ENCODE measurements around the gene METAP1D.

METAP1D gene

DNA sequence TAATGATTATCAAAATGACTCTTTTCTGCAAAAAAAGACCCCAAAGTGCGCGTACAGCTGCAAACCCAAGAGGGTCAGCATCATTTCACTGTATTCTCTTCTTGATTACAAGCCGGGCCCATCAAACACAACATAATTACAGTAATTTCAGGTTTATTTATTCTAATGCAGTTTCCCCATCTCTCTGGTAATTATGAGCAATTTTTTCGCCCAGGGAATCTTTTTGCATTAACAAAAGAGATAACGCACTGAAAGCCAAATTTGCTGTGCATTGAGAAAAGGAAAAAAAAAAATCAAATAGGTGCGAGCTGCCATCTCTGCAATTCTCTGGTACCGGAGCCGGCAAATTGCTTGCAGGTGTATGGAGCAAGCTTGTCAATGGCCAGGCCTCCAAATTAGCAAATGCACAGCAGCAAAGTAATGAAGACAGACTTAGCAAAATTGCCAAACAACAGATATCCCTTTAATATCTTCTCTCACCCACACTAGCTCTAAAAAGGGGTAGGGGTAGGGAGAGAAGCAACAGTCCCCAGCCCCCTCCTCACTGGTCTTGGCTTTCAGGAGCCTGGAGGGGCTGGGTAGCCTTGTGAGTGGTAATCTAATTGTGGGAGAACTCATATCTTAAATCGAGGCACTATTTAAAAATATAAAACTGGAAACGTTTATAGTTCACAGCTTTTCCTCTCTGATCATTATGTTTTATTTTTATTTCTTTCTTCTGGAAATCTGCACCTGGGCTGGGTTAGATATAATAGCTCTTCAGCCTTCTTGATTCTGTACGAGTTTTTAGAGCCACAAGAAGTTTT, 92.2 kb downstream of the METAP1D start:
- DNase-seq (ENCODE audit: low spot score): no peak

DNA sequence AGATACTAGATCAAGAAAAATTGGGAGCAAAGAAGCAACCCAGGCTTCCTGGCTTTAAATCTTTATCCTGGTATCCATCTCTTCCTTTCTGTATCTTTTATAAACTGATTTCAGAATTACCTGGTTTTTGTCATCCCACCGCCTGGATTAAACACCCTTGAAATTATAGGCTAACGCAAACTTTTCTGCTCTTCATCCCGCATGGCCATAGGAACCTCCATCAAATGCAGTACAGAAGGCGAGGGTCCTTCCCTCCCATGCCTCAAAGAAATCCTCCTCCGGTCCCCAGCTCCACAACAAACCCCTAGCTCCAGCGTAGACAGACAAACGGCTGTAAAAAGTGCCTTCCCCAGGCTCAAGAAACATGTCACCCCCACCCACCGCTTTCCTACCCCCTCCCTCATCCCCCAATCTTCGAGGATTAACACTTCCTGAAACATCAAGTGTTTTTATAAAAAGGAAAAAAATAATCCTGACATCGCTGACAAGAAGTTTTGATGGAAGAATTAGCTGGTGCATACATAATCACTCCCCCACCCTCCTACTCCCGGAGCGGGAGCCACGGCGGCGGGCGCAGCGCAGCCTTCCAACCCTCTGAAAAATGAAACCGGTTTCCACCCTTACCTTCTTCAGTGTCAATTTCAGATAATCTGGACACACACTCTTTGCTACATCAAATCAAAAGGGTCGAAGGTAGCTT, 93.1 kb downstream of the METAP1D start:
- no peak for DNase-seq (ENCODE audit: low spot score)

DNA sequence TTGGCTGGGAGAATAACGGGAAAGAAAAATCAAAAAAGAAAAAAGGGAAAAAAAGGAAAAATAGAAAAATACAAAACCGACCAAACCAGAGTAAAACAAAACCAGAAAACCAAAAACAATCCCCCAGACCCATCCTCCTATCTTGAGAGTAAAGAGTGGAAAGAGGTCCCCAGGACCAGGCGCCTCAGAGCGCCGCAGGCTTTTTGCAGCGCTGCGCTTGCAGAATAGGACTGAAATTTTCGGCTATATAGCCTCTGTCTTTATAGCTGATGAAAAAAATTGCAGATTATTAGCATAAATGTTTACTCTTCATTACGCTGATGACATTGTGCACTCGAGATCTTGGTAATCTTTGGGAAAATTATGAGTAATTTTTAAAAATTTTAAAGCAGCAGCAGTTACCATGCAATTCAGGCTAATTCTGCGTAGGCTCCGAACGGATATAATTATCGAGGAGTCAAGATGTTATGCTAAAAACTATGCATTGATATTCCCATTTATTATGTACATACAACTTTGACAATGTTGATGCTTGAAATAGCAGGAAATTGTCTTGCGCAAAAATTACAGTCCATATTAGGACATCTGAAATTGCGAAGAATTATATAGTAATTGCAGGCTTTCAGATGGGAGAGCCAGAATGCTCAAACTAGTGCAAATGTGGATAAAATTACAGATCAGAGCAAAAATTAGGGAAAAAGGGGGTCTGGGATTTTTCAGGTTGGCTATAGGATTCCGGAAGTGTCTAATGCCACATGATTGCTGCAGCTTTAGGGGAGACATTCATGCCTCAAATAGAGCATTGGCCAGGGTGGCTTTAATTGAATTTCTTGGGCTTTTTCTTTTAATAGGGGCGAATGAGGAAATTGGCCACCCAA, 93.9 kb downstream of the METAP1D start:
- DNase-seq (ENCODE audit: low spot score): no peak

DNA sequence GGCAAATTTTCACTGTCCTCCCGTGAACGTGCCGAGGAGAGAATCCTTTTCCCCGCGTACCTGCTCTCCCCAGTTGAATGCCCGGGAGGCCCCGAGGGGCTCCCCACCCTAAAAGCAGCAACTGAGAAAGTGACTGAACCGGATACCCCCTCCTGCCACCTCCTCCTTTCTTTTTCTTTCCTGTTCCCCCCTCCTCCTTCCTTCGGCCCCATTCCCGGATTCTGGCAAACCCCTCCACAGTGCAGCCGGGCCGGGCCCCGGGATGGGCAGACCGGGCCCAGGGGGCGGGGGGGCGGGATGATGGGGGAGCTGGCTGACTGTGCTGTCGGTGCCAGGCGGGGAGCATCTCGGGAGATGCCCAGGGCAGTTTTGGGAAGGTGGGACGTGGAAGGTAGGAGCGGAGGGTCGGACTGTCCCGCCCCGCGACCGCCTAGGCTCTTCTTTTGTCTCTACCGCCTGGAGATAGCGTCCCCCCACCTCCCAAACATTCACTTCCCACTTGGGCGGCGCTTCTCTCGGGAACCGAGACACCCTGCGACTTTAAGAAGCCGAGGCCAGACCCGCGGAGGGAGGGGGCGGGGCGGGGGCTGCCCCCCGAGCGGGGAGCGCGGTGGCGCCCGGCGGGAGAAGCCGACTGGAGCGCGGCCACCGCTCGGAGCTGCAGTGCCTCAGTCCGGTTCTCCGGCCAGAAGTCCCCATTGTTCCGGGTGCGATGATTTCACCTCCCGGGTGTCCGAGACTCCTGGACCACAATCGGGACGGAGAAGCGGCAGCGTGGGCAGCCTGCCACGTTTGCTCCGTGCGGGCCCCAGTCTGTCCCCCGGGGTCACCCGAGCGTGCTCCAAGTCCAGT, 94.8 kb downstream of the METAP1D start:
- no peak for DNase-seq (ENCODE audit: low spot score)

DNA sequence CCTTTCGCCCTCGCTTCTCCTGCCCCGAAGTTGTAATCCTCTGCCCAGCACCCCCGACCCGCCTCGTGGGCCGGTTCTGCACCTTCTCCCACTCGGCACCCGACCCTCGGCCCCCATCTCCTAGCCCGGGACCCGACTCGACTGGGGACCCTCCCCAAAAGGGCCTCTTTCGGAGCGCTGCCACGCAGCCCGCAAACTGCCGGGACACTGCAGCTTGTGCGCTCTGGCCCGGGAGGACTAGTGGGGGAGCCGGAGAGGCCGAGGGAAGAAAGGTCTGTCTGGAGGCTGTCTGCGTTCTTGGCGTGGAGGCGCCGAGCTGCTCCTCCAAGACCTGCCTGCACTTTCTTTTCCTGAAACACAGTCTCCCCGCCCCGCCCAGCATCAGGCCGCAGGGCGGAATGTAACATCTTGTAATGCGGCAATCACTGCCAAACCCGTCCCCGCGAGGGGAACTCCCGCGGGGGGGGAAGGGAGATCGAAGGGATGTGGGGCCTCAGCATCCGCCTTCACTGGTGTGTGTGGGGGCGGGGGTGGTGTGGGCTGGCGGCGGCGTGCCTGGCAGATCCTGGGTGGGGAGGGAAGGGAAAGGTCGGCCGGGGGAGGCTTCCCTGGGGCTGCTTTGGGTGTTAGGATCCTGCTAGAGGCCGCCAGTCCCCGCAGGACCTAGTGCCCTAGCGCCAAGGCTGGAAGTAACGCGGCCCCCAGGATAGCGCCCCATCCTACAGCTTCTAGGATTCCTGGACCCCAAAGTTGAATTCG, 95.6 kb downstream of the METAP1D start:
- no peak for DNase-seq (ENCODE audit: low spot score)

DNA sequence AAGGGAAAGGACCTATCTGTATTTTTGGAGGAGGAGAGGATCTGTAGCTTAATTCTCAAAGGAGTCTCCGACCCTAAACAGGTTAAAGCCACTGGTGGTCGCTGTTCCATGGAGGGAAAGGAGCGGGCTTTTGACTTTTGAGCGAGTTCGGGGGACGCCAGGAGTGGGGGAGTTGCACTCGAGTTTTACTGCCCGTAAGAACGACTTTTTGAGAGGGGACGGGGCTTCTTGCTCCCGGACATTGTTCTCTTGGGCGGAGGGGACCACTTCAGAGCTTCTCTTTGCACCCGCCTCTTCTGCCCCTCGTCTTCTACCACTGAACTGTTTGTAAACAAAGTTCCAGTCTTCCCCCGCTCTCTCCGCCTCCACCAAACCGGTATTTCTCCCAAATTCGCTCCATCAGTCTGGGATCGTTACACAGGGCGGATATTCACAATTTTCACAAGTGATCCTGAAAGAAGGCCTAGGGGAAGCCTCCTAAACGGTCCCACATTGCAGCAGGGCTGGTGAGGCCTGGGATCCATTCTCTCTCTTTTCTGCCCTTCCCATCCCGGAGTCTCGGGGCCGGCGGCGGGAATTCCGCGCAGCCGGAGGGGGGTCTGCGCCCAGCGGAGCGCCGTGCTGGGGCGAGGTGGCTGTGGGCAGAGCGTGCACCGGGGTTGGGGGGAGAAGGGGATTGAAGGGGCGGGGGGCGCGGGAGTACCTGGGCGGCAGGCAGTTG, 96.3 kb downstream of the METAP1D start:
- no peak for DNase-seq (ENCODE audit: low spot score)

DNA sequence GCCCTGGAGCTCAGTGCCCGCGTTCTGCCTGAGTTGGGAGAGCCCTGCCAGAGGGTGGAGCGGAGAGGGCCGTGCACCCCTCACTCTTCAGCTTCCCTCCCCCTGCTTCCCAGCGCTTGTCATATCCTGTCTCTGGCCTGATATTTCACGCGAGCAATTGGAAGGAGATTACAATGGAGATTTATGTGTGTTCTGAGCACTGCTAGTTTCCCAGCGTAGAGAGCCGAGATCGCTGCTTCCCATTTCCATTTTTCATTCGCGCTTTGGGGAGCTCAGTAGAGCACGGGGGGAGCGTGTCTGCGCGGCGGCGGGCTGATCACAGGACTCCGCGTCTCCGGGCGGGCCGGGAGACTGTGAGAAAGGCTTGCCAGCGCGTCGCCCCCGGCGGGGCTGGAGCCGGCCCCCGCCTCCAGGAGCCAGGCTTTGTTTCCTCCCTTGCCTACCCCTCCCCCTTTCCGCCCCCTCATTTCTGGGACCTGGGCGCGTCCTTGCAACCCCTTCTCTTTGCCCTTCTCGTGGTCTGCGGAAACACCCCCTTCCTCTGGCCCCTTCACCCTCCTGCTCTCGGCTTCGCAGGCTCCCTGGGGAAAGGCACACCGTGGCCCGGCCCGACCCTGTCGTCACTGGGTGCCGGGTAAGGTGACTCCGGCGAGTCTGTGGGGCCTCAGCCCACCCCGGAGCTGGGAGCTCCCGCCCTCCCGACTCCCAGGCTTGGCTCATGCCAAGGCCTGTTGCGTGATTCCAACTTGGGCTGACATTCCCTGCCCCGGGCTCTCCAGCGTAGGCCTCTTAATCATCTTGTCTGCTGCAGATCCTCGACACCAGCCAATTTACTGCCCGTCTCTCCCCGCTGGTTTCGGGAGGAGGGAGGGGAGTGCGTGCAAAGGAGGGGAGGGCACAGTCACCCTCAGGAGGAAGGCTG, 97.1 kb downstream of the METAP1D start:
- DNase-seq (ENCODE audit: low spot score): no peak

DNA sequence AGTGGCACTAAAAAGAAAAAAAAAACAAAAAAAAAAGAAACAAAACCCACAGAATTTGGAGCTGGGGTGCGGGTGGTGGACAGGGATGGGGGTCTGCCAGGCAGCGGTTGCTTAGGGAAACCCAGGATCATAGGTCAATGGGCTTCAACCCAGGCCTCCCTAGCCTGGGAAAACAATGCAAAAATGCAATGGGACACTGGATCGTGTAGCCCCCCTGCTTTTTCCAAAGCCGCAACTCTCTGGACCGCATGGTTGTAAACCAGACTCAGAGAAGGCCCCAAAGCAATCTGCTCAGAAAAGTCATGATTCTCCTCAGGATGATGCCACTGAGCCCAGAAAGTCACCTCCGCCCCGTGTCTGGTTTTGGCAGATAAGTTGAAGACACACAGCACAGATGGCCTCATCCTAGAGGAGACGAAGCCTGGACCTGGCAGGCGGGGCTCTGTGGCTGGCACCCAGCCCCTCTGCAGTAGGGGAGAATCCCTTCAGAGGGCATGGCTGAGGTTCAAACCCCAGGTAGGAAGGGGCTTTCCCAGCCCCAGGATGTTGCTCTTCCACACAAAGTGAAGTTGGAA, 97.9 kb downstream of the METAP1D start:
- no peak for DNase-seq (ENCODE audit: low spot score)

DNA sequence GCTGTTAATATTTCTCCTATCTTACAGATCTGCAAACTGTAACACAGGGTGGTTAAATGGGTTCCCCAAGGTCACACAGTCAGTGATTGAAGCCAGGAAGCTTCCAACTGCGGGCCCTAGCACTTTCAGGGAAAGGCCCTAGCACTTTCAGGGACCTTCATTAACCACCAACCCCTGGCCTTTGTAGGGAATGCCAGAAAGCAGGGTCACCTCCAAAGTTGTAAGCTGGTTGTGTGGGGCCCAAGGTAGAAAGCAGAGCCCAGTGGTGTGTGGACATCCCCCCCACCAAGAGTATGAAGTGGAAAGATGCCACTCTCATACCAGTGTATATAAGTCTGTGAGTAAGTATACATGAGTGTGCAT, 98.5 kb downstream of the METAP1D start:
- no peak for DNase-seq (ENCODE audit: low spot score)

DNA sequence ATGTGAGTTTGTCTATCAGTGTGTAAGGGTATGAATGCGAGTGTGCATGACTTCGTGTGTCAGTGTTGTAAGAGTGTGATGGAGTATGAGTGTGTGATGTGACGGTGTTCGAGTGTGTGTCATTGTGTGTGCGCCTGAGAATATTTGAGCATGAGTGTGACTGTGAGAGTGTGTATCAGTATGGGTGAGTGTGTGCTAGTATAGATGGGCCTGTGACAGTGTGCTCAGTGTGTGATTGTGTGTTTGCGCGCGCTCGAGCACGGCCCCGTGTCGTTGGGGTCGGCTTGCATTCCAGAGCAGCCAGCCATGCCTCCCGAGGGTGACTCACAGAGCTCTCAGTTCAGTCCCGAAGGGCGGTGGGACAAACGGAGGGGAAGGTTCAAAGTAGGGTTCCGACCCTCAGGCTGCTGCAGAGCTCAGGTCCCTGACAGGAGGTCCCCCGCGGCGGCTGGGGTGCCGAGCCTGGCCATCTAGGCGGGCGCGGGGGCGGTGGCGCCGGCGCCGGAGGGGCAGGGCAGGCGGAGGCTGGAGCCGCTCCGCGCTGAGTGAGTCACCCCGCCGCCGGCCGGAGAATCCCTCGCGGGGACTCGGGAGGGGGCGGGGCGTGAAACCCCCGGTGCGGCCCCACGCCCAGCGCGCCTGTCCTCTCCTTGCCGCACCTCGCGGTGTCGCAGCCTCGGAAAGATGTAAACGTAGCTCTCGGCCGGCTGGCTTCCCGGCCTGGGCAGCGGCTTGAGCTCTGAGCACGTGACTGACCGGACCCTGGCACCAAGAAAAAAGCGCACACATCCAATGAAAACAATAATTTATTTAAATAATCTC, 99.1 kb downstream of the METAP1D start:
- no peak for DNase-seq (ENCODE audit: low spot score)

DNA sequence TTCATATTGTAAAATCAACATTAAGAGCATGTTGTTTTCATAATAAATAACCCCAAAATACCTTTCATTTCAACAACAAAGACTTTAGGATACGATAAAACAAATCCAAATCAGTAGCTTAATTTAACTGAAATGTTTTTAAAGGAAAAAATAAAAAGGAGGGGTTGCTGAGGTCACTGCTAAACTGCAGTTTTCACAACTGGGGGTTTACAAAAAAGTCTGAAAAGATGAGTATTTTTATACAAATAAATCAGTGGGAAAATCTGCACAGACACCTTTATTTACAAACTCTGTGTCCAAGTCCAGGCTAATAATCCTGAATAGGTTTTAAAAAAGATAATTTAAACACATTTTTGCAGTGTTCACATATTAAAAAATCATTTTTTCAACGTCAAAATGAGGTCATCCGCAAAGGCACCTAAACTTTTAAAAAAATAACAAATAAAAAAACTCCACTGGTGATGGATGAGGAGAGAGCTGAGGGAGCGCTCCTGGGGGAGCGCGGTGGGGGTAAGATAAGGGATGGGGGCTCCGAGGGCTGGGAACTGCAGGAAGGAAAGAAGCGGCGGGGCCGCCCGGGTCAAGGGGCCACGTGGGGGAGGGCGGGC, 99.8 kb downstream of the METAP1D start:
- no peak for DNase-seq (ENCODE audit: low spot score)

DNA sequence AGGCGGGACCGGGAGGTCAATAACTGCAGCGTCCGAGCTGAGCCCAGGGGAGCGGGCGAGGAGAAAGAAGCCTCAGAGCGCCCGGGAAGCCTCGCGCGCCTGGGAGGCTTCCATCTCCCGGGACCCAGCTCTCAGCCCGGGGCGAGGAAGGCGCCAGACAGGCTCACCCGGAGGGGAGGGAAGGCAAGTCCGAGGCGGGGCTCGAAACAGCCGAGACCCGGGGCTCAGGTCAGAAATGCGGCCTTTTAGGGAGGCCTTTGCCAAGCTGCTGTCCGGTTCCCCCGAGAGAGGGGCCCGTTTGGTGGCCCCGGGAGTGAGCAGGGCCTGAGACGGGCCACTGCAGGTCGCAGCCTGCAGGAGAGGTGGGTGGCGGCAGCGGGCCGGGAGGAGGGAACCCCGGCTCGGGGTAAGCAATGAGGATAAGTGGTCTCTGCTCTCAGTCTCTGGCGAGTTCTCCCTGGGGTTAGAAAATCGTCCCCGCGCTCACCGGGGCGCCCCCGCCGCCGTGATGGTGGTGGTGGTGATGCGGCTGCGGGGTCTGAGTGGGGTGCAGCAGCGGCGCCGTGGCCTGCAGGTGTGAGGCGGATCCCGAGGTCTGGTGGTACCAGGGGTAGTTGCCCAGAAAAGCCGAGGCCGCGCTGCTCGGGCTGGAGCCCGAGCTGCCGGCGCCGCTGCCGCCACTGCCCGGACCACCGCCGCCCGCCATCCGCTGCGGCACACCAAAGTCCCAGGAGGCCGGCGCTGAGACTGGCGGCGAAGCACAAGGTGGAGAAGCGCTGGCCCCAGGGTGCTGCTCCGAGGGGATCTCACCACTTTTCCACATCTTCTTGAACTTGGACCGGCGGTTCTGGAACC, 100.6 kb downstream of the METAP1D start:
- DNase-seq (ENCODE audit: low spot score): no peak

DNA sequence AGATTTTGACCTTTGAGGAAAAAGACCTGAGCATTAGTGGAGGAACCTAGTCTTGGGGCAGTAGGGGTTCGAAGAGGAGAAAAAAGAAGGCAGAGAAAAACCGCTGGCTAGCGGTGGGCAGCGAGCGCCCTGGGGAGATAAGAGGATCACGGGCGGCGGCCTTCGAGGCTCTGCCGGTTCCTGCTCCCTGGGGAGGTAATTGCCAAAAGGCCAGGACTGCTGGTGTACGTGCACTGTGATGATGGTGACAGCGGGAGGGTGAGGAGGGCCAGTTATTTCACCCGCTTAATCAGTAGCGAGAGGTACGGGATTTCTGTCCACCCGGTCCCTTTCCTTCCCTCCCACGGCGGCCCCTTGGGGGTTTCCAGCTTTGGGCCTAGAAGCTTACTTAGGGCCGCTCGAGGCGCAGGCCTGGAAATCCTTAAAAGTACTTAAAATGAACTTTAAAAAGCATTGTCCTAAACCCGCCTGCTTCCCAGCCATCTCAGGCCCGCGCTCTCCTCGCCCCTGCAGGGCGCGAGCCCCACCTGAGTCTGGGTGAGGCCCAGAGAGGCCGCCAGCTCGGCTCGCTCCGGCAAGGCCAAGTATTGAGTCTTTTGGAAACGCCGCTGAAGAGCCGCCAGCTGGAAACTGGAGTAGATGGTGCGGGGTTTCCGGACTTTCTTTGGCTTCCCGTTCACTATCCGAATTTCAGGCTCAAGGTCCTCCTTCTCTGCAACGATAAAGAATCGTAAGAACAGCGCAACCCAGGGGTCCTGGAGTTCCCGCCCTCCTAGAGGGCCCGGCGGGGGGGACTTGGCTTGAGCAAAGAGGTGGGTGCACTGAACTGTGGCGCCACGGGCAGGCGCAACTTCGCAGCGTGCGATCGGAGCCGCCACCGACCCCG, 101.4 kb downstream of the METAP1D start:
- DNase-seq (ENCODE audit: low spot score): no peak

DNA sequence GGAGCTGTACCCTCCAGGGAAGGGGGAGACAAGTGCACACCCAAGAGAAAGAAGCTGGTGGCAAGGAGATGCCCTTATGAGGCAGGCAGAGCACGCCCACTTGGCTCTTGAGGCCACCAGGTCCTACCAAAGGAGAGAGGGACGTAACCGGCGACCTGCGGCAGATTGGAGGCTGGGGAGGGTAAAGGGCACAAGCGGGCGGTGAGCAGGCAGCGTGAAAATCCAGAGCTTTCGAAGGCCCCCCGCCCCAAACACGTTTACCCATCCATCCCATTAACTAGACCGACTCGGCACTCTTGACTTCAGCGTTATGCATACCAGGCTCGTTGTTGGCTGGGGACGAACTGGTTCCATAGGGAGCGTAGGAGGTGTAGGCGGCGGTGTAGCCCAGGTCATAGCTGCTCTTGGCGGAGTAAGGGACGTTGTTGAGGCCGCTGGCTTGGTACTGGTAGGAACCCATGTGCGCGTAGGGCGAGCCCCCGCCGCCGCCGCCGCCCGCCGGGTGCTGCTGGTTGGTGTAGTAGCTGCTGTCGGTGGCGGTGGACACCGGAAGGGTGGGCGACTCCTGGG, 102.2 kb downstream of the METAP1D start:
- DNase-seq (ENCODE audit: low spot score): no peak
